A673 (cell line): Measurements from ENCODE around the gene CHADL. TPM values are rescaled to one million over a fixed set of nuclear protein-coding genes. Genes with fewer than 3 reads are reported as not detected.

Experiments
- BruUV-seq: library from RNA; stranded (reverse); fragments of 400-500 nt; replicated peaks from 2 replicates; lab custom pipeline; 2021; lab: Mats Ljungman, UMichigan
- CTCF ChIA-PET: fragments of 300-600 bp; sonication (Branson Sonifier 250); formaldehyde crosslinking; loops from one replicate; lab custom pipeline; 2022; ENCODE audit warnings: antibody characterized with exemption; lab: Charles Lee
- POLR2A ChIA-PET: fragments of 300-600 bp; sonication (Branson Sonifier 250); formaldehyde crosslinking; loops from one replicate; lab custom pipeline; 2022; ENCODE audit warnings: antibody characterized with exemption; ENCODE audit not compliant: low non-redundant PET; lab: Charles Lee
- DNase-seq: peaks from one replicate; pipeline ENCODE4 v3.0.0-alpha.2; 2015; ENCODE audit warnings: low spot score
- H3K27ac ChIP-seq: fragments of 200-600 bp; sonication (generic); 2 replicates; pipeline ENCODE4 v1.5.1; 2016; ENCODE audit warnings: mixed run types, low read depth, mild to moderate bottlenecking, mixed read lengths, antibody characterized with exemption, low read length; ENCODE audit not compliant: poor library complexity, severe bottlenecking
- H3K27me3 ChIP-seq: fragments of 200-600 bp; sonication (generic); replicated peaks from 2 replicates; pipeline ENCODE4 v1.6.1; 2017; ENCODE audit warnings: mixed run types, low read depth, mild to moderate bottlenecking, mixed read lengths, antibody characterized with exemption, low read length; ENCODE audit not compliant: insufficient read depth, poor library complexity
- H3K36me3 ChIP-seq: fragments of 200-600 bp; sonication (generic); 2 replicates; pipeline ENCODE4 v1.6.1; 2016; ENCODE audit warnings: mixed run types, mild to moderate bottlenecking, mixed read lengths, antibody characterized with exemption, low read length; ENCODE audit not compliant: insufficient read depth, poor library complexity, severe bottlenecking
- H3K4me1 ChIP-seq: fragments of 200-600 bp; sonication (generic); 2 replicates; pipeline ENCODE4 v1.6.1; 2017; ENCODE audit warnings: mixed run types, mild to moderate bottlenecking, mixed read lengths, antibody characterized with exemption, low read length; ENCODE audit not compliant: insufficient read depth, poor library complexity, severe bottlenecking
- H3K4me3 ChIP-seq: fragments of 200-600 bp; sonication (generic); 2 replicates; pipeline ENCODE4 v1.5.1; 2016; ENCODE audit warnings: low read depth, mixed run types, mild to moderate bottlenecking, mixed read lengths, low read length; ENCODE audit not compliant: poor library complexity, severe bottlenecking
- H3K9me3 ChIP-seq: fragments of 200-600 bp; sonication (generic); 2 replicates; pipeline ENCODE4 v1.6.1; 2016; ENCODE audit warnings: mixed run types, low read depth, mild to moderate bottlenecking, mixed read lengths, antibody characterized with exemption, low read length; ENCODE audit not compliant: poor library complexity, severe bottlenecking
- EZH2 ChIP-seq: fragments of 200-600 bp; sonication (generic); IDR thresholded peaks from 2 replicates; pipeline ENCODE4 v1.6.1; 2017; ENCODE audit warnings: borderline replicate concordance, low read depth, mild to moderate bottlenecking, mixed read lengths, antibody characterized with exemption, low read length; ENCODE audit not compliant: poor library complexity, severe bottlenecking
- intact Hi-C: fragments of 100-400 bp; cut with micrococcal nuclease; formaldehyde crosslinking; loops from one replicate; pipeline ENCODE4 v1.10.0; 2022; ENCODE audit not compliant: unreplicated experiment
- total RNA-seq: library from RNA; stranded (reverse); gene quantifications from 2 replicates; pipeline ENCODE4 v1.2.3, GENCODE V29; 2021
- TF ChIP-seq, protein P1 (sequence below): fragments of 300-800, 200-600 bp; sonication (generic); conservative IDR thresholded peaks from 2 replicates; pipeline ENCODE4 v1.5.1; 2017; ENCODE audit warnings: low read depth, mild to moderate bottlenecking, antibody characterized with exemption, low read length, moderate library complexity, mixed read lengths

The CHADL gene
- total RNA-seq, 1 experiment from 2014 or later: not detected

DNA sequence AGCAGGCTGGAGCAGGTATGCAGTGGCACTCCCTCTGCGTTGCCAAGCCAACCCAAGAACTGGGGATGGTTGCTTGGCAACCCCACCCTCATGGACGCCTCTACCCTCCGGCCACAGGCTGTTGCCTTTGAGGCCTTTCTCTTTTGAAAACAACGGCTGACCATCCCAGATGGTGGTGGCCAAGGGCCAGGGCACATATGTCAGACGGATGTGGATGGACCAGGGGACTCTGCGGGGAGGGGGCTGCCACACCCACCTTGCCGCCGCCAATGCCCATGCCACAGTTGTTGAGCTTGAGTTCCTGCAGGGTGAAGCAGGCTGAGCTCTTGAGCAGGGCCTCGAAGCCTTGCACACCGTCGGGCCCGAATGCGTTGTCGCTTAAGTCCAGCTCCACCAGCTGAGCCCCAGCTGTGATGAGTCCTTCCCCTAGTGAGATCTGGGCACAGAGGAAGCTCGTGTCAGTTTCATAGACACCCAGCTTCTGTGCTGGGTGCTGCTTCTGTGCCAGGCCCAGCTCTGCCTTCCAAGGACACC lies 23.7 kb upstream of the CHADL start:
- no peaks in the 10 kb centered on the region for H3K27me3 ChIP-seq
- DNase-seq: no peak
- no peaks in the 10 kb centered on the region for H3K9me3 ChIP-seq
- CTCF ChIA-PET: no interaction called here
- no peak overlapping the region for H3K27ac ChIP-seq
- H3K4me3 ChIP-seq: no peak overlapping the region
- no peaks in the 10 kb centered on the region for H3K4me1 ChIP-seq
- peaks cover 91% of the 10 kb centered on the region for H3K36me3 ChIP-seq
- intact Hi-C loops: no loop called here
- POLR2A ChIA-PET: no interaction called here
- TF ChIP-seq, protein P1, sequence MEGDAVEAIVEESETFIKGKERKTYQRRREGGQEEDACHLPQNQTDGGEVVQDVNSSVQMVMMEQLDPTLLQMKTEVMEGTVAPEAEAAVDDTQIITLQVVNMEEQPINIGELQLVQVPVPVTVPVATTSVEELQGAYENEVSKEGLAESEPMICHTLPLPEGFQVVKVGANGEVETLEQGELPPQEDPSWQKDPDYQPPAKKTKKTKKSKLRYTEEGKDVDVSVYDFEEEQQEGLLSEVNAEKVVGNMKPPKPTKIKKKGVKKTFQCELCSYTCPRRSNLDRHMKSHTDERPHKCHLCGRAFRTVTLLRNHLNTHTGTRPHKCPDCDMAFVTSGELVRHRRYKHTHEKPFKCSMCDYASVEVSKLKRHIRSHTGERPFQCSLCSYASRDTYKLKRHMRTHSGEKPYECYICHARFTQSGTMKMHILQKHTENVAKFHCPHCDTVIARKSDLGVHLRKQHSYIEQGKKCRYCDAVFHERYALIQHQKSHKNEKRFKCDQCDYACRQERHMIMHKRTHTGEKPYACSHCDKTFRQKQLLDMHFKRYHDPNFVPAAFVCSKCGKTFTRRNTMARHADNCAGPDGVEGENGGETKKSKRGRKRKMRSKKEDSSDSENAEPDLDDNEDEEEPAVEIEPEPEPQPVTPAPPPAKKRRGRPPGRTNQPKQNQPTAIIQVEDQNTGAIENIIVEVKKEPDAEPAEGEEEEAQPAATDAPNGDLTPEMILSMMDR: no peak
- TF ChIP-seq EZH2: no peak
- BruUV-seq: no TSS peak

DNA sequence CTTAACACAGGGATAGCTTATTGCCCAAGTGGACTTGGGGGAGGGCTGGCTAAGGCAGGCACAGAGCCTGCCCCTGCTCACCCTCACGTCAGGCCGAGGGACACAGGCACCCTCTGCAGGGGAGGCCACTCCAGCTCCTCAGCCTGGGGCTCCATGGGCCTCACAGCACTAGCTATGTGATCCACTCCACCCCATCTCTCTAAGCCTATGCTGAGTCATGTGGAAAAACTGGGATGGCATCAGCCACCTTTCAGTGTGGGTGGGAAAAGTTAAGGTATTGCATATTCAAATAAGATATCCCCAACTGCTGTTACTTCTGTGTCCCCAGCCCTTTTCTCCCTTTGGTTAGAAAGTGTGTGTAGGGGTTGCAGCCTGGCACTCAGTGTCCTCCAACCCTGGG lies 23.0 kb upstream of the CHADL start:
- CTCF ChIA-PET: no interaction called here
- H3K9me3 ChIP-seq: no peaks in the 10 kb centered on the region
- intact Hi-C loops: no loop called here
- H3K27ac ChIP-seq: peak overlapping the region; percentile 47
- no TSS peak for BruUV-seq
- TF ChIP-seq EZH2: no peak
- TF ChIP-seq, protein P1: no peak
- DNase-seq: no peak
- peaks cover 91% of the 10 kb centered on the region for H3K36me3 ChIP-seq
- no peaks in the 10 kb centered on the region for H3K4me1 ChIP-seq
- POLR2A ChIA-PET: no interaction called here
- no peak overlapping the region for H3K4me3 ChIP-seq
- H3K27me3 ChIP-seq: no peaks in the 10 kb centered on the region

DNA sequence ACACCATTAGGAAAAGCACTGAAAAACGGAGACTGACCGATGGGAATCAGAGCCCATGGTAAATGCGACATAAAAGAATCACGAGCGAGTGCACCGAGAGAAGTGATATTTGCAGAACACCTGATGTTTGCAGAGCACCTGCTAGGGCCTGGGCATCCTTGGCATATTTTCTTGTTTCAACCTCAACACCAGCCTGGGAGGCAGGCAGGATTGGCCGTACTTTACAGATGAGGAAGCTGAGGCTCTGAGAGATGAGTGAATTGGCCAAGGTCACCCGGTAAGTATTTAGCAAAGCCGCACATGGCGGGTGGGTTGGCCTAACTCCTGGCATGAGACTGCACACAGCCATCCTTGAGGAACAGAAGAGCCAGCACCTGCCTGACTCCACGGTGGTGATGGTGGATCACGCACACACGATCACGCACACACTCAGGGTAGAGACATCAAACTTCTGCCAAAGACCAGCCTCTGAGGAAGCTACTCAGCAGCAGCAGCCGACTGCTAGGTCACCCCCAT lies 21.6 kb upstream of the CHADL start:
- ChIA-PET POLR2A (no interaction called here), CTCF (no interaction called here)
- BruUV-seq: no TSS peak

More for the DNA sequence above, 21.6 kb upstream of the CHADL start:
- no peak for TF ChIP-seq EZH2
- TF ChIP-seq, protein P1: no peak
- intact Hi-C loops: no loop called here
- DNase-seq: no peak
- no peak overlapping the region for H3K4me3 ChIP-seq
- H3K4me1 ChIP-seq: no peaks in the 10 kb centered on the region
- no peaks in the 10 kb centered on the region for H3K27me3 ChIP-seq
- peaks cover 91% of the 10 kb centered on the region for H3K36me3 ChIP-seq
- no peaks in the 10 kb centered on the region for H3K9me3 ChIP-seq
- no peak overlapping the region for H3K27ac ChIP-seq
